ENCODE measurements around the gene TMEM229B.

TMEM229B gene

GRCh38 chr14:67487937-67488893, at the start of gene TMEM229B:
TSS of gene TMEM229B (minus strand) at chr14:67488721. CDS start at chr14:67473923, 14,798 bp downstream.
- DNase-seq (ENCODE audit: low read depth in 3 of 3) = peak; percentile 25 to 58 (median 52)

DNA sequence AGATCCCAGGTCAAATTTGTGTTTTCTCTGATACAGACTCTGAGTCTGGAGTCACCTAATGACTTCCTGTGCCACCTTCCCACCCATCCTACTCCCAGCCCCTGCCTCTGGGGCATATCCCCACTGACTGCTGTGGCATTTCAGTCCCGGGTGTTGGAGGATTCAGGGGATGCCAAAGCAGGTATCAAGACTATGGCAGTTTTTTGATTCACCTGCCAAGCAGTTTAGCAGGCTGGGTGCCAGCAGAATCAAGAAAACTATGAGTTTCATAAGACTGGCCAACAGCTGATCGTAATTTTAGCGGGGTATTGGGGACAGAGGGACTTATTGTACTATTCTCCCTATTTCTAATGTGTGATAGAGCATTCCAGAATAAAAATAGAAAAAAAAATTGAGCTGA, 49.2 kb upstream of the TMEM229B start:
- no peak for DNase-seq (ENCODE audit: low read depth in 3 of 3)

- no peak for DNase-seq (ENCODE audit: low read depth in 3 of 3)
Measured at GRCh38 chr14:67536087-67536486, 47.6 kb upstream of the TMEM229B start.

DNA sequence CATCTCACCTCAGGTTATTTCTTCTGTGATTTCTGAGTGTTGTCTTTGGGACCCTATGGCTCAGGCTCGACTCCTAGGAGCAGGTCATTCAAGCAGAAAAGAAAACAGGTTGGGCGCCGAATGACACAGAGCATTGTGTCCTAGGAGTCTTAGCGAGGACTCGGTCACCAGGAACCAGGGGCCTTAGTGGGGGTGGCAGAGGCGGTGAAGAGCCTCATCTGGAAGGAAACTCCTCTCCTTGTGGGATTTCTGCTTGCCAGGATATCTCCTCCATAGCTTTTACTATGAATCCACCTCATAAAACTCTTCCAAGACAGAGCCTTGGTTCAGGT, 45.2 kb upstream of the TMEM229B start:
- no peak for DNase-seq (ENCODE audit: low read depth in 3 of 3)

DNA sequence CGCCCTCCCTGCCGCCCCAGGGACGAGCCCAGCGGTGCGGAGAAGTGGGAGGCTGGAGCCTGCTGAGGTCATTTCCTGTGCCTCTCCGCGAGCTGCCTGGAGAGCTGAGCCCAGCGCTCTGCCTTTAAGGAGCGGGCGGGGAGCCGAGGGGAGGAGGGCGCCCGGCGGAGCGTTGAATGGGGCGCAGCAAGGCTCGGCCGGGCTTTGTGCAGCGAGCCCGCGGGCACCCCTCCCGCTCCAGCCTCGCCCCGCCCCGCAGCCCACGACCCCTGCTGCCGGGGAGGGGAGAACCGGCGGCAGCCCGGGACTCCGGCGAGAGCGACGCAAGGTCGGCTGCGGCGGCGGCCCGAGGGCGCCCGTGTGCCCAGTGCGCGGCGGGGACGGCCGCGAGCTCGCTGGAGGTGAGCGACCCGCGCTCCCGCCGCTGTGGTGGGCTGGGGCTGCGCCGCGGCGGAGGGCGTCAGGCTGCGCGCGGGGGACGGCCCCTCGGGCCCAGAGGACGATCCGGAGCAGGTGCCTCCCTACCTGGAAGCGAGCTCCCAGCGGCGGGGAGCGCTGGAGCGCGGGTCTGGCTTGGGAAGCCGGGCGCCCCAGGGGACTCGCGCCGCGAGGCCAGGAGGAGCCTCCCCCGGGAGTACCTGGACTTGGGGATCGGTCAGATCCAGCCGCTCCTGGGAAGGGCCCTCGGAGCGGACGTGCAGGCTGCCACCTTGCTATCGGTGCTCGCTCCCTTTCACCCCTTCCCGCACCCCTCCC, 44.7 kb upstream of the TMEM229B start, which contains the start of gene PLEKHH1:
PLEKHH1 (plus strand) TSS at position 293 of the 756 bp plus-strand sequence. CDS start 8,578 bp downstream, outside the sequence.
- DNase-seq (ENCODE audit: low read depth in 3 of 3) = peak in 2 of 3 experiments; percentile 35 to 41

DNA sequence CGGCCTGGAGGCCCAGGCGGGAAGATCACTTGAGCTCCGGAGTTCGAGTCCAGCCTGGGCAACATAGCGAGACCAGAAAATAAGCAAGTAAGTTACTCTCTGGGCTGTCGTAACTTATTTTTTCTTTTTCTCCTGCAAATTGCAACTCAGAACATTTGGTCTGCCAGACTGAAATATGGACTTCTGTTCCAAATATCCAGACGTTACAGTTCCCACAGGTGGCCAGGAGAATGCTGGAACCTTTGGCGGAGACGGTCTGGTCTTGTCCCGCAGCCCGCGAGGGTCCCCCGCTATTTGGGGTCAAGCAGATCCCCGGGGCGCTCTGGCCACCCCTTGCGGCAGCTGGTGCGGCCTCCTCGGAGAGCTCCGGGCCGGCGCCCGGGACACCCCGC, 44.1 kb upstream of the TMEM229B start:
- DNase-seq (ENCODE audit: low read depth in 3 of 3) = no peak

DNA sequence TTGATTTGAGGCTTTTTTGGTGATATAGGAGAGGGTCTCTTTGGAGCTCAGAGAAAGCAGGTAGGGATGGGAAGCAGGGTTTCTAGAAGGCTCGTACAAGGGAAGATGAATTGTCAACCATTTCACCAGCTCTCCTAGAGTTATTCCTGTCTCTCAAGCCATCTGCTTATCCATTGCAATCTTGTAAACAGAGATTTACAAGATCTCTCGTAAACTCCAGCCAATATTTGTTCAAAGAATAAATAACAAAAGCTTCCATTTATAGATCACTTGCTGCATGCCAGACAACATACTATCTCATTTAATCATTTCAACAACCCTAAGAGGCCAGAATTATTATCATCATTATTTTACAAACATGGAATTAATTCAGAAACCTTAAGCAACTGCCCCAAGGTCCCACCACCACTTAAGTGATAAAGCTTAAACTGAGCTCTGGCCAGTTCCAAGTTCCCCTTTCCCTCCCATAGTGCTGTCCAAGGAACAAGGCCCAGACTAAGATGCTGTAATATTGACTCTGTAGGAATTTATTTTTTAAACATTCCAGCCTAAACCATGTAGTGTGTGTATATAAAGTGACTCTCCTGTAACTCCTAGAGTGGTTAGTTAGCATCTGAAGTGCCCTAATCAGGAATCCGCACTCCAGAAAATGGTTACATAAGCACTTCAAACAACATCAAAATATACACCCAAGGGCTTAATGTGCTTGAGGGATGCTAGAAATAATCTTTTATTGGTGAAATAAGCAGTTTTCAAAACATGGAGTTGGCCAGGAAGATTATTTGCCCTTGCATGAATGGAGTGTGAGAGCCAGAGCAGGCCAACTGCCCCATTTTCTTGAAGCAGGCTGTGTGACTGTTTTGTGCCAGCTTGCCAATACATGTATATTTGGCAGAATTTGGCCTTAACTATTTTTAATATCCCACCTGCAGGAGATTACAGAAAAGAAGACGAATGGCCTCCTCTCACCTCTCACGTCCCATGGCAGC, 41.7 kb upstream of the TMEM229B start:
- DNase-seq (ENCODE audit: low read depth in 3 of 3) = no peak

DNA sequence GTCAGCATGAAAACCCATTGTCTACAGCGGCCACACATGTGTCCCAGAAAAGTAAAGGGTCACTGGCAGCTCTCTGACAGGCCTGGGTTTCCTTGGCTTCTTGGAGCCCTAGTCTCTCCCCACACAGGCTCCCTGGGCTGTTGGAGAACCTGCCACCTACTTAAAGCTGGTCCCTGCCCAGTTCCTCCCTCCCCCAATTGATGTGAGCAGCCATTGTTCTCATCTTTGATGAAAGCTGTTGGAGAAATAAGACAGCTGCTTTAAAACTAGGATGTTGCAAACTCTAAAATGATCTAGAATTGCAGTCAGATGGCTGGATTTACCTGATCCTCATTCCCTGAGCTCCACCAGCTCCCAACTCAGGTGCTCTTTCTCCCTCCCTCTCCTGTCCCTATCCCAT, 39.8 kb upstream of the TMEM229B start:
- DNase-seq (ENCODE audit: low read depth in 3 of 3) = no peak

DNA sequence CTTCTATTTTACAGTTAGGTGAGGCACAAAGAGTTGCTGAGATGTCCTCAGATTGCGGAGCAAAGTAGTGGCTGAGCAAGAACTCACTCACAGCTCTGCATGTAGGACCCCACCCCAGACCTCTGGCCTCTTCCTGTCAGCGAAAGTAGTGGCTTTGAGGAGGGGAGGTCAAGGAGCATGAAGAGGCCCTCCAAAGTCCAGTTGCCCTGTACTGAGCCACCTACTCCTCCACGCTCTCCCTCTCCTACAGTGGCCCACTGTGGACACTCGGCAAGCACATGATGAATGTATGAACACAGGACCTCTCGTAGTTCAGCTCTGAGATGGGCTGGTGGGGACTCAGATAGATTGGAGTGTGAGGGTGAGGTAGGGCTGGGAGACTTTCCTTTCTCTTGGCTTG, 39.2 kb upstream of the TMEM229B start:
- DNase-seq (ENCODE audit: low read depth in 3 of 3) = no peak

- DNase-seq (ENCODE audit: low read depth in 3 of 3) = no peak
Measured at GRCh38 chr14:67526676-67527459, 38.3 kb upstream of the TMEM229B start.

DNA sequence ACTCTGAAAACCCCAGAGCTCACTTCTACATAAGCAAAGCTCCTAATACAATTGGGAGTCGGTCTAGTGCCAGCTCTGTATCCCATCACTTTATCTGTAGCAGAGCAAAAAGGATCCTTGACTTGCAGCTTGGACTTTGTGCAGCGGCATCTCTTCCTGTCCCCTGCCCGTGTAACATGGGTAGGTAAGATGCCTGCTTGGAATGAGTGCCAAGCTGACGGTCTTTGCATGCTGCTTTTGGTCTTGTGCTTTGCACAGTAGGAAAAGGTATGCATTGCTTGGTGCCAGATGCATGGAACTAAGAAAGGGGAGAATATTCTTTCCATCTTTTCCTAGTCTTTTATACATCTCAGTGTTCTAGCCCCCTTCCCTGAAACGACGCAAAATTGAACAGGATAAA, 37.7 kb upstream of the TMEM229B start:
- DNase-seq (ENCODE audit: low read depth in 3 of 3) = no peak

GRCh38 chr14:67525389-67525788, 36.9 kb upstream of the TMEM229B start:
- DNase-seq (ENCODE audit: low read depth in 3 of 3) = no peak

- no peak for DNase-seq (ENCODE audit: low read depth in 3 of 3)
Measured at GRCh38 chr14:67524634-67524963, 36.1 kb upstream of the TMEM229B start.

- no peak for DNase-seq (ENCODE audit: low read depth in 3 of 3)
Measured at GRCh38 chr14:67523764-67524633, 35.5 kb upstream of the TMEM229B start.

DNA sequence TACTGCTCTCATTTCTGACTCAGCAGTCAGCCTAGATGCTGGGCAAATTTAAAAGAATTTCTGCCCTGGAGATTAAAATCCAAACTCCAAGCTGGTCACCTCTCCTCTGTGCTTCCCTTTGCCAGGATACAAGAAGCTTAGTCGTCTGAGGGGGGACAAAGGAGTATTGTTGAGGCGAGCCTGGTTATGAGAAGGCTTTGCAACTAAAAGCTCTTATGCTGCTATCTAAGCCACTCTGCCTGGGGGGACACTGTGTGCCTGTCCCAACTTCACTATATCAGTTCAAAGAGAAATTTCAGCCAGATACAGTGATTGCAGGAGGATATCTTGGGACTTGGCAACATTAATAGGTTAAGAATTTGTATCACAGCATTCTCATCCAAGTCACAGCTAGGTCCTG, 33.7 kb upstream of the TMEM229B start:
- no peak for DNase-seq (ENCODE audit: low read depth in 3 of 3)

- no peak for DNase-seq (ENCODE audit: low read depth in 3 of 3)
Measured at GRCh38 chr14:67520482-67520881, 32.0 kb upstream of the TMEM229B start.

DNA sequence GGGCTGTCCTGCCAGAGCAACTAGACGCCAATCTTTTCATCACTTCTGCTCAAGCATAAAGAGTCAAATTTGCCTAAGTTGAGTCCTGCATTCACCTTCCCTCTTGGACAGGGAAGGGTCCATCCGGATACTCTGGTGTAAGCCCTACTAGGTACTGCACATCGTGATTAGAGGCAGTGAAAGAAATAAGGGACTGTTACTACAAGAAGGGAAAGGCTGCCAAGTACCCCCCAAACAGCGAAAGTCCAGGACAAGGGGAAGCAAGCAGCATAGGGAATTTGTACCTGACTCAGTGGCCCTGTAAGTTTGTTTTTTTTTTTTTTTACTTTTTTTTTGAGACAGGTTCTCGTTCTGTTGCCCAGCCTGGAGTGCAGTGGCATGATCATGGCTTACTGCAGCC, 30.9 kb upstream of the TMEM229B start:
- no peak for DNase-seq (ENCODE audit: low read depth in 3 of 3)

- no peak for DNase-seq (ENCODE audit: low read depth in 3 of 3)
Measured at GRCh38 chr14:67517083-67517482, 28.6 kb upstream of the TMEM229B start.

- DNase-seq (ENCODE audit: low read depth in 3 of 3) = no peak
Measured at GRCh38 chr14:67516676-67517075, 28.2 kb upstream of the TMEM229B start.
